NT2/D1 (cell line): ENCODE results near the gene IFI27L1.

Experiments used
- DNase-seq: peaks from one replicate; pipeline ENCODE4 v3.0.0-alpha.2; 2011; ENCODE audit warnings: low read depth, low spot score
- H3K27me3 ChIP-seq: 2 replicates; pipeline ENCODE4 v1.6.0; 2011; ENCODE audit warnings: mild to moderate bottlenecking; ENCODE audit not compliant: insufficient read length, insufficient read depth
- H3K36me3 ChIP-seq: 2 replicates; pipeline ENCODE4 v1.6.1; 2011; ENCODE audit warnings: mild to moderate bottlenecking, low read length, mixed read lengths; ENCODE audit not compliant: insufficient read depth, insufficient read length
- H3K4me1 ChIP-seq: 2 replicates; pipeline ENCODE4 v1.5.1; 2011; ENCODE audit not compliant: insufficient read depth, insufficient read length
- H3K4me3 ChIP-seq: 2 replicates; pipeline ENCODE4 v1.5.1; 2011; ENCODE audit warnings: low read depth; ENCODE audit not compliant: insufficient read length
- H3K9ac ChIP-seq: 2 replicates; pipeline ENCODE4 v1.6.0; 2011; ENCODE audit warnings: low read depth; ENCODE audit not compliant: insufficient read length
- H3K9me3 ChIP-seq: 2 replicates; pipeline ENCODE4 v1.5.1; 2011; ENCODE audit warnings: mild to moderate bottlenecking, low read length; ENCODE audit not compliant: insufficient read depth
- SUZ12 ChIP-seq: IDR thresholded peaks from 2 replicates; pipeline ENCODE4 v1.6.1; 2011; ENCODE audit not compliant: insufficient read length, insufficient read depth; ENCODE audit errors: extremely low read depth
- YY1 ChIP-seq: IDR thresholded peaks from 2 replicates; pipeline ENCODE4 v1.6.1; 2011; ENCODE audit not compliant: insufficient read length, insufficient read depth
- ZNF274 ChIP-seq: IDR thresholded peaks from 2 replicates; pipeline ENCODE4 v1.6.1; 2011; ENCODE audit warnings: mild to moderate bottlenecking, low read depth, low read length

The IFI27L1 gene

GRCh38 chr14:94054401-94054800 is 26.7 kb upstream of the IFI27L1 start:
- no peaks in the 10 kb centered on the region for H3K27me3 ChIP-seq
- TF ChIP-seq ZNF274 (no peak), SUZ12 (no peak), YY1 (no peak)
- H3K9ac ChIP-seq, result no peak overlapping the region
- H3K36me3 ChIP-seq, result peaks cover 92% of the 10 kb centered on the region
- no peaks in the 10 kb centered on the region for H3K9me3 ChIP-seq
- no peak overlapping the region for H3K4me3 ChIP-seq
- no peaks in the 10 kb centered on the region for H3K4me1 ChIP-seq
- DNase-seq, result no peak

DNA sequence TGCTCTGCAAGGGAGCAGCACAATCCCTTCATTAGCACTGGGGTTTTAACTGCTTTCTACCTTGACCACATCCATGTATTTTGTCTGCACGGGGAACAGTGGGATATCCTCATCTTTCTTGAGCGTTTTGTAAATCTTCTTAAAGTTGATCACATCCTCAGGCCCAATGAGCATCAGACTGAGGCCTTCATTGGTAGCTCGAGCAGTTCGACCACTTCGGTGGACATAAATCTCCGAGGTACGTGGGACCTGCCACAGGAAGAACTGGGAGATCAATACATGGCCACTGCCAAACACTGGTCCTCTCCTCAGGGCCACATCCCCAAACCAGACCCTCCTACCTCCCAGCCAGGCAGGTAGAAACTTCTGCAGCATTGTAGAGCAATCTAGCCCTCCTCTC is 26.2 kb upstream of the IFI27L1 start:
- Histone ChIP-seq H3K9ac (no peak overlapping the region), H3K4me3 (no peak overlapping the region), H3K4me1 (no peaks in the 10 kb centered on the region), H3K27me3 (no peaks in the 10 kb centered on the region), H3K36me3 (peaks cover 93% of the 10 kb centered on the region), H3K9me3 (no peaks in the 10 kb centered on the region)
- no peak for DNase-seq
- no peak for TF ChIP-seq YY1
- TF ChIP-seq ZNF274, result no peak
- TF ChIP-seq SUZ12, result no peak

DNA sequence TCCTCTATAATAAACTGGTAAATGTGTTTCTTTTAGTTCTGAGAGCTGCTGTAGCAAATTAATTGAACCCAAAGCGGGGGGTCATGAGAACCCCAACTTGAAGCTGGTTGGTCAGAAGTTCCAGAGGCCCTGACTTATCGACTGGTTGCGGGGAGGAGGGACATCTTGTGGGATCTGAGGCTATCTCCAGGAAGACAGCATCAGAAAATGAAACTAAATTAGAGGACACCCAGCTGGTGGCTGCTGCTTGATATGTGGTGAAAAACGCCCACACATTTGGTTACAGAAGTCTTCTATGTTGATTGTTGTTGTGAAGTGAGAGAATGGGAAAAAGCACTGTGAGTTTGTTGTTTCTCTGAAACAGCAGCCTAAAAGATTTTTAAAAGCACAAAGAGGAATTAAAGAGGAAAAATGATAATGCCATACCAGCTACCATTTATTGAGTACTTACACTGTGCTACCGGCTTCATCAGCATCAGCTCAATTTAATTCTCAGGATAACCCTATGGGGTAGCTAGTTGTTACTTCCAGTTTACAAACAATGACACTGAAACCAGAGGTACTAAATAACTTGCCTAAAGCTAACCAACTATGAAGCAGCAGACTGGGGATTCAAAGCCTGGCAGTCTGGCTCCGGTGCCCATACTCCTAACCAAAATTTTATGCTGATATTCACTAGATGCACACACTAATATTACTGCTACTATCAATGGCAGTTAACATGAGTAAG is 24.4 kb upstream of the IFI27L1 start:
- Histone ChIP-seq H3K9me3 (no peaks in the 10 kb centered on the region), H3K4me3 (no peak overlapping the region), H3K4me1 (no peaks in the 10 kb centered on the region), H3K9ac (no peak overlapping the region), H3K36me3 (peaks cover 93% of the 10 kb centered on the region), H3K27me3 (no peaks in the 10 kb centered on the region)
- TF ChIP-seq YY1 (no peak), ZNF274 (no peak), SUZ12 (no peak)
- no peak for DNase-seq

- no peak overlapping the region for H3K4me3 ChIP-seq
- no peaks in the 10 kb centered on the region for H3K9me3 ChIP-seq
- TF ChIP-seq SUZ12 (no peak), ZNF274 (no peak), YY1 (no peak)
- peaks cover 86% of the 10 kb centered on the region for H3K36me3 ChIP-seq
- no peaks in the 10 kb centered on the region for H3K27me3 ChIP-seq
- DNase-seq, result no peak
- H3K4me1 ChIP-seq, result no peaks in the 10 kb centered on the region
- no peak overlapping the region for H3K9ac ChIP-seq
Observed at GRCh38 chr14:94058128-94058673, 22.9 kb upstream of the IFI27L1 start.

DNA sequence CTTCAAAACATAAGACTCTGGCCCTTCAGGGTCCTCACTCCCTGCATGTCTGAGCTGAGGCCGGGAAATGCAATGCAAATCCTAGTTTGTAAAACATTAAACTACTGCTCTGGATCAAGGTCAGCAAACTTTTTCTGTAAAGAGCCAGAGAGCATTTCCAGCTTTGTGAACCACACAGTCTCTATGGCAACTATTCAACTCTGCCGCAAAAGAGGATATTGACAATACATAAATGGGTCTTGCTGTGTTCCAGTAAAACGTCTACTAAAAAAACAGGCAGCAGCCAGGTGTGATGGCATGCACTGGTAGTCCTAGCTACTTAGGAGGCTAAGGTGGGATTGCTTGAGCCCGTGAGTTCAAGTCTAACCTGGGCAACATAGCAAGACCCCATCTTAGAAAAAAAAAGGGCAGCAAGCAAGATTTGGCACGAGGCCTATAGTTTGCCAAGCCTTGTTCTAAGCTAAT is 22.4 kb upstream of the IFI27L1 start:
- TF ChIP-seq YY1 (no peak), ZNF274 (no peak), SUZ12 (no peak)
- no peak overlapping the region for H3K4me3 ChIP-seq
- H3K36me3 ChIP-seq, result peaks cover 86% of the 10 kb centered on the region
- H3K27me3 ChIP-seq, result no peaks in the 10 kb centered on the region
- H3K4me1 ChIP-seq, result no peaks in the 10 kb centered on the region
- H3K9ac ChIP-seq, result no peak overlapping the region
- no peaks in the 10 kb centered on the region for H3K9me3 ChIP-seq
- no peak for DNase-seq

- TF ChIP-seq ZNF274, result no peak
- TF ChIP-seq SUZ12, result no peak
- TF ChIP-seq YY1, result no peak
- no peaks in the 10 kb centered on the region for H3K27me3 ChIP-seq
- peaks cover 75% of the 10 kb centered on the region for H3K36me3 ChIP-seq
- DNase-seq, result no peak
- H3K9me3 ChIP-seq, result no peaks in the 10 kb centered on the region
- H3K4me1 ChIP-seq, result no peaks in the 10 kb centered on the region
- no peak overlapping the region for H3K4me3 ChIP-seq
- no peak overlapping the region for H3K9ac ChIP-seq
Observed at GRCh38 chr14:94059998-94060397, 21.1 kb upstream of the IFI27L1 start.

GRCh38 chr14:94062344-94062940 is 18.7 kb upstream of the IFI27L1 start:
- H3K9ac ChIP-seq, result no peak overlapping the region
- H3K4me1 ChIP-seq, result no peaks in the 10 kb centered on the region
- TF ChIP-seq ZNF274 (no peak), YY1 (no peak), SUZ12 (no peak)
- no peak overlapping the region for H3K4me3 ChIP-seq
- H3K9me3 ChIP-seq, result no peaks in the 10 kb centered on the region
- H3K27me3 ChIP-seq, result no peaks in the 10 kb centered on the region
- peaks cover 53% of the 10 kb centered on the region for H3K36me3 ChIP-seq
- DNase-seq, result no peak
